HG02840 (cell line): ENCODE measurements around the gene ARF1.

ENCODE experiments used
- ATAC-seq: cut with Tn5 transposase; IDR thresholded peaks from one replicate; pipeline ENCODE4 v1.9.1; 2021; ENCODE audit warnings: mild to moderate bottlenecking, moderate library complexity, moderate number of reproducible peaks; ENCODE audit not compliant: unreplicated experiment, low FRiP score

The ARF1 gene

DNA sequence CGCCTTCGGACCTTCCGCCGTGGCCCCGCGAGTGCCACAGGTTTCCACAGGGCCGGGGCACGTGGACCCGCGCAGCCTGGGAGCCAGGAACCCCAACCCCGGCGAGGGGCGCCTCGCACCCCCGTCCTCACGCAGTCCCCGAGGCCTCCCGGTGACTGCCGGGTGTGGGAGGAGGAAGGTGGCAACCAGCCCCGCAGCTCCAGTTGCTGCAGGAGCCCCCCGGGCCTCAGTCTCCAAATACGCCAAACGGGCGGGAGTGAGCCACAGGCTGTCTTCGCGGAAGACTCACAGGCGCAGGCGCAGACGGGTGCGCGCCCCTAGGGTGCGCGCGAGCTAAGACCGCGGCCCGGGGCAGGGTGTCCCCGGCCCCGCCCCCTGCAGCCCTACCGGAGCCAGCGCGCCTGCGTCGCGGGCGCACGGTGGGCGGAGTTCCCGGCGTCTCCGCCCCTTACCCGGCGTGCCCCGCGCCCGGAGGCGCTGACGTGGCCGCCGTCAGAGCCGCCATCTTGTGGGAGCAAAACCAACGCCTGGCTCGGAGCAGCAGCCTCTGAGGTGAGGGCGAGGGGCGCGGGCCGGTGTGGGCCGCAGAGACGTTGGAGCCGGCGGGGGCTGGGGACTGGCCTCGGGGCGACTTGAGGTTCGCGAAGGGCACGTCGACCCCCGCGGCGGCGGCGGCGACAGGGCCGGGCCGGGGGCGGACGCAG lies at the start of gene ARF1:
Gene ARF1 (plus strand): TSS at position 495 of the 704 bp plus-strand sequence. CDS start 14,407 bp downstream, outside the sequence.
- ATAC-seq: peak; percentile 75

DNA sequence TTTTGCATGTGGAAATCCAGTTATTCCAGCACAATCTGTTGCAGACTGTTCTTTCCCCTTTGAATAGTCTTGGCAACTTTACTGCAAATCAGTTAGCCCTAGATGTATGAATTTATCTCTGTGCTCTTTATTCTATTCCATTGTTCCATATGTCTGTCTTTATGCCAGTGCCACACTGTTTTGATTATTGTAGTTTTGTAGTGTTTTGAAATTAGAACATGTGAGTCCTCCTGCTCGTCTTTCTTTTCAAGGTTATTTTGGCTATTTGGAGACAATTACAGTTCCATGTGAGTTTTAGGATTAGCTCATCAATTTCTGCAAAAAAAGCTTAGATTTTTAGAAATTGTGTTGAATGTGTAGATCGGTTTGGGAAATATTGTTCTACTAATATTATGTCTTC lies 49.1 kb upstream of the ARF1 start:
- no peak for ATAC-seq

DNA sequence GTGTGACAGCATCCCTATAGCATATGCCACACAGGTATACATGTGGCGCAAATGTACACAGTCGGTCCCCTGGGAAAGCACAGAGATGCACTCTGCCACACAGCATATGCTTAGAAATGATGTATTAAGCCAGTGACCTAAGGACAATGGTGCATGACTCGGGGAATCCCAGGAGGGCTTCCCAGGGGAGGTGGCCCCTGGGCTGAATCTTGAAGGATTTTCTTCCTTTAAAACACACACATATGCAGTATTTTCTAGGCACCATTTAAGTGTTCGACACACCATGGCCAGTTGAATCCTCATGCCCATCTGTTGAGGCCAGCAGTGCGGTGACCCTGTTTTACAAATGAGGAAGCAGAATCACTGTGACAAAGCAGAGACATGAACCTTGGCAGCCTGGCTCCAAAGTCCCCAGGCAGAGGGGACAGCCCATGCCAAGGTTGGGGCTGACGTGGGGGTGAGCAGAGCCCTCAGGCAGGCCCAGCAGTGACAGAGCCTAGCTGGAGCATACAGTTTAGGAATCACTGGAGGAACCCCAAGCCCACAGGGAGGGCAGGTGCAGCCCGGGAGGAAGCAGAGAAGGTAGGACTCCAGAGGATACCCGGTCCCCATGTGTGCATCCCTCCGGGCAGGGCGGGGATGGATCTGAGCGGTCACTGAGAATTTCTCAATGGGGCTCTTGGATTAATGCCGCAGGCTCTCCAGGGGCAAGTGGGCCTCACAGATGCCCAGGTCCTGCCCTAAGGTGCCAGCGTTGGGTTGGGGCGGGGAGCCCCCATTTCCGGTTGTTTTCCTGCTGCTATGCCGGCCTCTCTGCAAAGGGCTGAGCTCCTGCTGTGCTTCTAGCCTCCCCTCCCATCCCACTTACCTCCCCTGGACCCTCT lies 47.3 kb upstream of the ARF1 start:
- ATAC-seq: no peak

DNA sequence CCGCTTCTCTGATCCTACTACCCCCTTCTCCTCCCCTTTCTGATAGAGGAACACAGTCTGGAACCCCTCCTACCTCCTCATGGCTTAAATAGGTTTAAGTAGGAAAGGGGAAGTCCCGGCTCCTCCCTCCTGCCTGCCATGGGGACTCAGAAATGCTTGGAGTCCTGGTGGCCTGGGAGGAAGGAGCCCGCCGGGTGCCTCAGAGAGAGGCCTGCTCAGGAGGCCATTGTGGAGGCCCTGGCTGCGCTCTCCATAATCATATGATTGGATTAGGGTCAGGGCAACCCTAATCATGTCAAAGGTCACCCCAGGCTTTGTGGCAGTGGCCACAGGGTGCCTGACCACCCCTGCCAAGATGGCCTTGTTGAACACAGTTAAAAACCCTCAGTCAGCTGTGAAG lies 46.7 kb upstream of the ARF1 start:
- no peak for ATAC-seq

DNA sequence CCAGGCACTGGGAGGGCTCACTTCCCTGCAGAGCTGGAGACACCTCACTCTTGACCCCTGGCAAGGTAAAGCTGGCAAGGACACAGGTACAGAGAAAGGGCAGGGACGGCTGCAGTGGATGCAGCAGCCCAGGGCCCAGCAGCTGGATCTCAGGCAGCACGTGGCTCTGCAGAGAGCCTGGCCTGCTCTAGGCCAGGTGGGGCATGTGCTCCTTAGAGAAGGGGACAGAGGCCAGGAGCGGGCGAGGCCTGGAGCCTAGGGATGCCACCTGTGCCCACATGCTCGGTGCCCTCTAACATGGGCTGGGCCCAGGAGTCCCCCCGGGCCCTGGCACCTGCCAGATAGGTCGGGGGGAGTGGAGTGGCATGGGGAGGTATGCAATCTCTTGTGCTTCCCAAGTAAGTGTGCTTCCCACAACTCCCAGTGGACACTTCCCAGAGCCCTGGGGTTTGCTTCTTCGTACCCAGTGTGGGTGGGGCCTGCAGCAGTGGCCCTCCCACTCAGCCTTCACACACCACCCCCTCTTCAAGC lies 45.7 kb upstream of the ARF1 start:
- no peak for ATAC-seq

DNA sequence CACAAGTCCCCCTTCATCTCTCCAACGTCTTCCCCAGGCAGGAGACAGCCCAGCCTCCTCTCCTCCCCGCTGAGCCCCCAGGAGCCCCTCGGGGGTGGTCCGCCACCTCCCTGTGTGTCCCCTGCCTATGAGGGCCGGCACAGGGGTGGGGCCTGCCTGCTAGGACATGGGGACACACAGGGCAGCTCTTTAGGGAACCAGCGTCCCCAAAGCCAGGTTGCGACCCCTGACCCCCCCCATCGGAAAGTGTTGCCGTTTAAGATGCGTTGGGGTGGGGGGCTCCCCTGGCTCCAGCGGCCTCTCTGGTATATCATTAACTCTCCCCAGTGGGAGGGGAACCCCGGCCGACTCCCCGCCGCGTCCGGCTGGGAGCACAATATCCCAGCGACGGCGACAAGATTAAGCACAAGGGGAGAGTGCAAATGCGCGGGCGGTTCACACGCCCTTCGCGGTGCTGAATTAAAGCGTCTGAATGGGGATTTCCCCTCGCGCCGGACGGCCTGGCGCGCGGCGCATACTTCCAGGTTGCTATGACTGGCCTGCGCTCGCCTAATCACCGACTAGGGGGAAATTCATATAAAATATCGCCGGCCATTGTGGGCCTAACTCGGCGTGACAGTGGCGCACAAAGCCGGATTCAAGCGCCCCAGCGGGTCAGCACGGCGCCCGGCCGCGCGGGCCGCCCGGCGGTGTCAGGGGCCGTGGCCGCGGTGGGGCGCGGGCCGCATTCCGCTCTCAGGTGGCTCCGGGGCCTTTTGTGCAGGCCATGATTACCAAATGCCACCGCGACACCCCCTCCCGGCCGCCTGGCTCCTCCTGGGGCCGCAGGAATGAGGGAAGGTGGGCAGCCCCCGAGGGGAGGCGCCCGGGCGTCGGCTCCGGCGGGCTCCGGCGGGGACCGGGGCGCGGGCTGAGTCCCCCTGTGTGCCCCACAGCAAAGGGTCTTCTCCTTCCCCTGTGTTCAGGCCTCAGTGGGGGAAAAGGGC lies 44.8 kb upstream of the ARF1 start:
- ATAC-seq: peak; percentile 53

DNA sequence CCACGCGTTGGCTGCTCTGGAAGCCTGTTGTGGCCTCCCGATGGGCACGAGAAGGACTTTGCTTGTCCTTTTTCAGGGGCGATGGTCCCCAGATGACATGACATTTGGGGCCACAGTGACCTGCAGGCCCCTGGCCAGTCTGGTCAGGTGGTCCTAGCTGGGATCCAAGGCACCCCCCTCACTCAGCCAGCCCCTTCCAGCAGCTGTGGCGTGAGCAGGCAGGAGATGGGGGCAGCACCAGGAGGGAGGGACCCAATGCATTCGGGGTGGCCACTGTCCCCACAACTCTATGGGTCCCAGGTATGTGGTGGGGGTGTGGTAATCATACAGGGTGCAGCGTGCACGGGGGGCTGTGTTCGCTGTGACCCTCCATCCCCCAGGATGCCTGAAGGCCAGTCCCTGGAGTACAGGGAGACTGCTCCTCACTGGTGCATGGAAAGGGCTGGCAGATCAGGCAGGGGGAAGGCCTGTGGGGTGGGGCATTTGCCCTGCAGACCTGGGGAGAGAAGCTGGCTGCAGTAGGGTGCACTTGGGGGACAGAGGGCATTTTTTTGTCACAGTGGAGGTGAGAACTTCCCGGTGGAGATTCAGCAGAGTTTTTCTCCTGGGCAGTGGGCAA lies 44.0 kb upstream of the ARF1 start:
- no peak for ATAC-seq

DNA sequence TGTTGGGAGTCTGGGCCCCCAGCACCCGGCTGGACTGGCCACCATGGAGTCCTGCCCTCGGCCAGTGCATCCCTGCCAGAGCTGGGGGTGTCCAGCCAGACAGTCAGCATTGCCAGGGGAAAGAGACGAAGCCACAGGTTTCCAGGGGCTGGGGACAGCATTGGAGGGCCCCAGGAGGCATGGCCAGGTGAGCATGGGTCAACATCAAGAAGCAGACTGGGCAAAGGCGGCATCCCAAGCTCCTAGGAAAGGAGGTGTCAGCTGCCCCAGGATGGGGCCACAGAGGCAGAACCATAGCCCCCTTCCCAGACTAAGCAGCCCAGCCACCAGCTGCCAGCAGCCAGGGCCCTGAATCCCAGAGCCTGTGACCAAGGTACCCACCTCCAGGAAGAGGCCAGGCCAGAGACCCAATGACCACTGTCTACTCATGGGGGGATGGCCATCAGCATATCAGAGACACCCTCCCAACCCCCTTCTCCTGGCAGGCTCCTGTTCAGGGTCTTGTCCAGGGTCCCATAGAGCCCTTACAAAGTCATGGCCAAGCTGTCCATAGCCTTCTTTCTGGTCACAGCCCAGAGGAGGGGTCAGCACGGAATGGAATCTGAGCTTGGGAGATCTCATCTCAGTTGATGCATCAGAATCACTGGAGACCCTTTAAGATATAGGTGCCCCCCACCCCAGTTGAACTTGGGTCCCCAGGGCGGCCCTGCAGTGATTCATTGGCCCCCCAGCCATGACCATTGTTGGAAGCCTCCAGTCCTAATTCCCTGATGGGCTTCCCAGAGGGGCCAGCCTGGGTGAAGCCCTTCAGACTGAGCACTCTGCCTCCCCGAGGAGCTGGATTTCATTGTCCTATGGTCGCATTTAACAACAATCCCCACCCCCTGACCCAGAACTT lies 43.3 kb upstream of the ARF1 start:
- ATAC-seq: no peak

DNA sequence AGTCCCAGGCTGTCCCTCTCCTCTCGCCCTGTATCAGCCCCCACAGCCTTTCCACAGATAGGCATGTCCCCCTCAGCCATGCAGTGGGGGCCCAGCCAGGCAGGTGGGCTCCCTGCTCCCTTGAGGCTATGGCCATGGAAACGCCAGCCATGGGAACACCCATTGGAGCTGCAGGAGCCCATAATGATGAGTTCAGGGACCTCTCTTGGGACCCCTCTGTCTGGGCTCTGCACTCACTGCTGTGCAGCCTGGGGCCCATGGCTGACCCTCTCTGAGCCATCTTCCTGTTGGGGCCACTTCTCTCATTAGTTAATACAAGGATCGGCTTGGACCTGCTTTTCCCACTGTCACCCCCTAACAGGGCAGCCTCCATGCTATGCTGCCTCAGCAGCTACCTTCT lies 42.5 kb upstream of the ARF1 start:
- ATAC-seq: no peak

DNA sequence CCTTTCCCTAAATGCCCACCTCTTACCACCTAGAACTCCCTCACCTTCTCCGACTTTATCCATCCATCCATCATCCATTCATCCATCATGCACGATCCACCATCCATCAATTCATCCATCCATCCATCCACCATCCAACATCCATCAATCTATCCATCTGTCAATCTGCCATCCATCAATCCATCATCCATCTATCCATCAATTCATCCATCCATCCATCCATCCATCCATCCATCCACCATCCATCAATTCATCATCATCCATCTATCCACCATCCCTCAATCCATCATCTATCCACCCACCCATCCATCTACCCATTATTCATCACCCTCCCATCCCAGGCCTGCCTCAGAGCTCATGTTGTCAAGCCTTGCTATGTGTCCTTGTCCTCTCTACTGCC lies 41.2 kb upstream of the ARF1 start:
- ATAC-seq: no peak

DNA sequence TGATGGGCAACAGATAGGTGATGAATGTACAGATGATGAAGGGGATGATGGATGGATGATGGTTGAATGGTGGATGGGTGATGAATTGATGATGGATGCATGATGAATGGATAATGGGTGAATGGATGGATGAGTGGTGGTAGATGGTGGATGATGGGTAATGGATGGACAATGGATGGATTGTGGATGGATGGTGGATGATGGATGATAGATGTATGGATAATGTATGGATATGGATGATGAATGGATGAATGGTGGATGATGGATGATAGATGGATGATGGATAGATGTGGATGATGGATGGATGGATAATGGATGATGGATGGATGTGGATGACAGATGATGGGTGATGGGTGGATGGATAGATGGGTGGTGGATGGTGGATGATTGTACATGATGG lies 40.0 kb upstream of the ARF1 start:
- ATAC-seq: no peak

DNA sequence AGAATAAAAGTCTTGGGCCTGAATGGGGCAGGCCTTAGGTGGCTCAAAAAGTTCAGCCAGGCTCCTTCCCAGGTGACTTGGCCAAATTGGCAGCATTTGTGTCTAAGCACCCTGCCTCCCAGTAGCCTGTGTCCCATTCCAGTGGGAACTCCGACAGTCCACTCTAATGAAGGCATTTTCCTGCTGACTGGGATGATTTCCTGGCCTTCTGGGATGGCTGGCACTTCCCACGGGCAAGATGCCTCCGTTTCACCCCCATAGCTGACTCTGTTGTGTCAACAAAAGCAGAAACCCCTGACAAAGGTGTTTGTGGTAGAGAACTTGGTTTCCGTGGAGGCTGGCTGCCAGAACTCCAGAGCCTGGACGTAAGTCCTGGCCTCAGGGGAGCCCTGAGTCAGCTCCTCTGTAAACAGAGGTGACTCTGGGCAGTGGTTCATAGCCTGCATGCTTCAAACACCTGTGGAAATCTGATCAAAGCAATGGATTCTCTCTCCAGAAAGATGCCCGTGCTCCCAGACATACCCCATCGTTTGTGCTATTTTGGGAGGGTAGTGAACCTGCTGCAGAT lies 39.1 kb upstream of the ARF1 start:
- ATAC-seq: no peak

DNA sequence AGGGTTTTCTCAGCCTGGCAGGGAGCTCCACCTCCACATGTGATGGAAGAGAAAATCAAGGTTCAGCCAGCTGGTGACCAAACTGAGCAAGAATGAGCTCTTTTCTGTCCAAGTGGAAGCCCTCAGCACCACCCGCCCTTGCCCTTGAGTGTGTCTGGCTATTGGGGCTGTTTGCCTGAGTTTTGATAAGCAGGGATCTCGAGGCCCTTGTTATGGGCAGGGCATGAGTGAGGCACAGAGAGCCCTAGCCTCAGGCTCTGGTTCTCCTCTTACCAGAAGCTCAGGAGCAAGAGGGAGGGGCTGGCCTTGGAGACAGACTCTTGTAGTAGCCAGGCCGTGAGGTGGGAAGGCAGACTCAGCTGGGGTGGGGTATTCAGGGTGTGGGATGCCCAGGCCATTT lies 37.5 kb upstream of the ARF1 start:
- ATAC-seq: no peak

DNA sequence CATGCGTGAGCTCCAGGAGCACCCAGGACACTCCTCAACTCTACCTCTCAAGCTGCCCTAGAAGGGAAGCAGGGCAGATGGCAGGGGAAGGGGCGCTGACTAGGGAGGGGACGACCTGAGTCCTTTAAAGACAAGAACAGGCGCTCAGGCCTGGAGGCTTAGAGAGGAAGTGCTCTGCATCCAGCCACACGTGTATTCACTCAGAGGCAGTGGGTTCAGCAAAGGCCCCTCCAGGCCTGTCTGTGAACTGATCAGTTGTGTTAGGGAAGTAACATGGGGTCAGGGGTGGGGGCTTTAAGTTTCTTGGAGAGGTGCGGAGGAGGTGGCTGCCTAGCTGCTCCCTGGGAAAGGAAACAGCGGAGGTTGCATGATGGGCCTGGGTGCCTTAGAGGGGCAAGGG lies 37.1 kb upstream of the ARF1 start:
- no peak for ATAC-seq

DNA sequence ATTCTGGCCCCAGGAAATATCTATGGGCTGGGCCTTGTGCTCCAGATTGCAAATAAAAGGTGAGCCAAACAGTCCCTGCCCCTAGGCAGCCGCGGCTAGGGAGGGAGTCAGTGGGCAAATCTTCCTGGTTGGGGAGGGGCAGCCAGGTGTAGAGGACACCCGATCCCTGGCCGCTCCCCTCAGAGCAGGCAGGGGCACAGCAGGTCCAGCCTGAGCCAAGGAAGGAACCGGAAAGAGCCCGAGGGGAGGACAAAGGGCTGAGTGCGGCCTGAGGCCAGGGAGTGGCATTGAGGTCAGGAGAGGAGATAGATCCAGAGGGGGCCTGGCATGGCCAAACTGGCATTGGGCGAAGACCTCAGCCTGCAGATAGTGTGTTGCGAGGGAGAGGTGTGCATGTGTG lies 36.6 kb upstream of the ARF1 start:
- ATAC-seq: no peak

DNA sequence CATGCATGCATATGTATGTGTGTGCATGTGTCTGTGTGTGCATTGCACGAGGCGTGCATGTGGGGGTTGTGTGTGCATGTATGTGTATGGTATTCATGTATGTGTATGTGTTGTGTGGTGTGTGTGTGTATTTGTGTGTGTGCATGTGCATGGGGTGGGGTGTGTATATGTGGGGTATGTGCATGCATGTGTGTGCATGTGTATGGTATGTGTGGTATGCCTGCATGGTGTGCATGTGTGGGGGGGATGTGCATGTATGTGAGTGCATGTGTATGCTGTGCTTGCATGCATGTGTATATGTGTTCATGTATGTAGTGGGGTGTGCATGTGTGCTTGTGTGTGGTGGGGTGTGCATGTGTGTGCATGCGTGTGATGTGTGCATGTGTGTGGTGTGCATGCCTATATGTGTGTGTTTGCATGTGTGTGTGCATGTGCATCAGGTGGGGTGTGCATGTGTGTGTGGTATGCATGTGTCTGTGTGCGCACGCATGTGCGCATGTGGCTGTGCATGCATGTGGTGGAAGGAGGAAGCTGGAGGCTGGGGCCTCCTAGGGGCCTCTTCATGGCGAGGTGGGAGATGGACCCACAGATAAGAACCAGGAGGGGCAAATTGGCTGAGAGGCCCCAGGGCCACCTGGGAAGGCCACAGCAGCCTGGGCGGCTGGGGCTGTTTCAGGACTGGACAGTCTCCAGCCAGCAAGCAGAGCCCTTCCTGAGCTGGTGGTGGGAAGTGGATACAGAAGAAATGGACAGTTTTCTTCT lies 35.9 kb upstream of the ARF1 start:
- no peak for ATAC-seq

DNA sequence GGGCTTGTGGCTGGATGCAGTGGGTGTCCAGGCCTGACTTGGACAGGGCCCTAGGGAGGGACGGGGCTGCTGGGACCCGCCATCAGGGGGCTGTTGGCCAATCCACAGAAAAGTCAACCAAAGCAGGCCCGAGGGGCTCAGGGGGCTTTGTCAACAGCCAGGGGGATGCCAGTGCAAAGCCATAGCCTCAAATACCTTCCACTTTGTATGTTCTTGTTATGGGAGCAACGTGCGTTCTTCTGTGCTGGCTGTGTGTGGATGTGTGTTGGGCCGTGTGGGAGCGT lies 35.4 kb upstream of the ARF1 start:
- no peak for ATAC-seq

DNA sequence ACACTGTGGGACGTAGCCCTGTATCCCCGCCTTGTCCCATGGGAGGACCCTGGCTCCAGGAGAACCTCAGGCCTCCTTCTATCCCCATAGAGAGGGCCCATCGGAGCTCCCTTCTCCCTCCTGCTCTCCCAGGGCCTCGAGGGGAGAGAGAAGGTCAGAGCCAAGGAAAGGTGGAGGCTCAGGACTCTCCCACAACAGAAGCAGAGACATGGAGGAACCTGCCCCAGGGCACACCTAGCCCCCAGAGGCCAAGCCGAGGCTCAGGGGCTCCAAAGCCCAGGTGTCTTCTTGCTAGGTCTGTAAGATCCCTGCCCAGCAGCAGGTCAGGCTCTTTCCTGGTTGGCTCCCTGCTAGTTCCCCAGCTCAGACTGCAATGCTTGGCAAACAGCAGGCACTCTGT lies 34.4 kb upstream of the ARF1 start:
- no peak for ATAC-seq
